GM12872 (cell line): ENCODE data around the gene LTV1.

Source experiments
- CTCF ChIP-seq: IDR thresholded peaks from 3 replicates; pipeline ENCODE4 v1.5.1; 2011; ENCODE audit warnings: low read depth, mild to moderate bottlenecking, low read length, moderate library complexity; ENCODE audit not compliant: insufficient read depth

The LTV1 gene

GRCh38 chr6:143845033-143845432 lies 1.9 kb downstream of the LTV1 start:
- TF ChIP-seq CTCF: no peak

GRCh38 chr6:143857651-143858050 lies 14.5 kb downstream of the LTV1 start:
- no peak for TF ChIP-seq CTCF

- no peak for TF ChIP-seq CTCF
Measured at GRCh38 chr6:143859891-143860660, 16.9 kb downstream of the LTV1 start.

GRCh38 chr6:143863771-143864170 lies 20.6 kb downstream of the LTV1 start:
- no peak for TF ChIP-seq CTCF

- TF ChIP-seq CTCF: no peak
Measured at GRCh38 chr6:143864234-143864633, 21.1 kb downstream of the LTV1 start, which contains the start of gene ZC2HC1B. ZC2HC1B (plus strand) TSS chr6:143864474; CDS start chr6:143864540, 66 bp downstream.

GRCh38 chr6:143867236-143867635 lies 24.1 kb downstream of the LTV1 start:
- TF ChIP-seq CTCF: no peak

- no peak for TF ChIP-seq CTCF
Measured at GRCh38 chr6:143872201-143872600, 29.1 kb downstream of the LTV1 start.
